ENCODE data around the gene AURKAIP1. TPM values are rescaled to one million over a fixed set of nuclear protein-coding genes. Genes with fewer than 3 reads are reported as not detected.

Gene AURKAIP1
- total and polyA plus RNA-seq, 2 of the 13 experiments (the other 11 are each of a cell fraction or from before 2014, with no cell fraction given) = 69.5 to 175 TPM

DNA sequence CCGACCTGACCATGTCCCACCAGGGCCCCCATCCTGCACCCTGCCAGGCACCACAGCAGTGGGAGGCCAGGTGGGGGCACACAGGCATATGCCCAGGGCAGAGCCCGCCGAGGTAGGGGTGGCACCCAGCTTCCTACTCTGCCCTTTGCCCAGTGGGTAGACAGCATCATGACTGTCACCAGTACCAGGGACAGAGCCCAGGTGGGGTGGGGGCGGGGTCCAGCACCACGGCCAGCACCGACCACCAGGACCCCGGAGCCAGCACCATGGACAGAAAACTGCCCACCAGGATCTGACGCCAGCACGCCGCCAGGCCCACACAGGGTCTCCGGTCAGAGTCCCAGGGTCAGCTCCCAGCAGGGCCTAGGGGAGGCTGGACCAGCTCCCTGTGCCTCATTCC, 40.2 kb downstream of the AURKAIP1 start (continued):
- TF ChIP-seq, protein P1, sequence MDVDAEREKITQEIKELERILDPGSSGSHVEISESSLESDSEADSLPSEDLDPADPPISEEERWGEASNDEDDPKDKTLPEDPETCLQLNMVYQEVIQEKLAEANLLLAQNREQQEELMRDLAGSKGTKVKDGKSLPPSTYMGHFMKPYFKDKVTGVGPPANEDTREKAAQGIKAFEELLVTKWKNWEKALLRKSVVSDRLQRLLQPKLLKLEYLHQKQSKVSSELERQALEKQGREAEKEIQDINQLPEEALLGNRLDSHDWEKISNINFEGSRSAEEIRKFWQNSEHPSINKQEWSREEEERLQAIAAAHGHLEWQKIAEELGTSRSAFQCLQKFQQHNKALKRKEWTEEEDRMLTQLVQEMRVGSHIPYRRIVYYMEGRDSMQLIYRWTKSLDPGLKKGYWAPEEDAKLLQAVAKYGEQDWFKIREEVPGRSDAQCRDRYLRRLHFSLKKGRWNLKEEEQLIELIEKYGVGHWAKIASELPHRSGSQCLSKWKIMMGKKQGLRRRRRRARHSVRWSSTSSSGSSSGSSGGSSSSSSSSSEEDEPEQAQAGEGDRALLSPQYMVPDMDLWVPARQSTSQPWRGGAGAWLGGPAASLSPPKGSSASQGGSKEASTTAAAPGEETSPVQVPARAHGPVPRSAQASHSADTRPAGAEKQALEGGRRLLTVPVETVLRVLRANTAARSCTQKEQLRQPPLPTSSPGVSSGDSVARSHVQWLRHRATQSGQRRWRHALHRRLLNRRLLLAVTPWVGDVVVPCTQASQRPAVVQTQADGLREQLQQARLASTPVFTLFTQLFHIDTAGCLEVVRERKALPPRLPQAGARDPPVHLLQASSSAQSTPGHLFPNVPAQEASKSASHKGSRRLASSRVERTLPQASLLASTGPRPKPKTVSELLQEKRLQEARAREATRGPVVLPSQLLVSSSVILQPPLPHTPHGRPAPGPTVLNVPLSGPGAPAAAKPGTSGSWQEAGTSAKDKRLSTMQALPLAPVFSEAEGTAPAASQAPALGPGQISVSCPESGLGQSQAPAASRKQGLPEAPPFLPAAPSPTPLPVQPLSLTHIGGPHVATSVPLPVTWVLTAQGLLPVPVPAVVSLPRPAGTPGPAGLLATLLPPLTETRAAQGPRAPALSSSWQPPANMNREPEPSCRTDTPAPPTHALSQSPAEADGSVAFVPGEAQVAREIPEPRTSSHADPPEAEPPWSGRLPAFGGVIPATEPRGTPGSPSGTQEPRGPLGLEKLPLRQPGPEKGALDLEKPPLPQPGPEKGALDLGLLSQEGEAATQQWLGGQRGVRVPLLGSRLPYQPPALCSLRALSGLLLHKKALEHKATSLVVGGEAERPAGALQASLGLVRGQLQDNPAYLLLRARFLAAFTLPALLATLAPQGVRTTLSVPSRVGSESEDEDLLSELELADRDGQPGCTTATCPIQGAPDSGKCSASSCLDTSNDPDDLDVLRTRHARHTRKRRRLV (CRISPR knock-in tag; IDR thresholded peaks at IDR 0.05) = no peak

DNA sequence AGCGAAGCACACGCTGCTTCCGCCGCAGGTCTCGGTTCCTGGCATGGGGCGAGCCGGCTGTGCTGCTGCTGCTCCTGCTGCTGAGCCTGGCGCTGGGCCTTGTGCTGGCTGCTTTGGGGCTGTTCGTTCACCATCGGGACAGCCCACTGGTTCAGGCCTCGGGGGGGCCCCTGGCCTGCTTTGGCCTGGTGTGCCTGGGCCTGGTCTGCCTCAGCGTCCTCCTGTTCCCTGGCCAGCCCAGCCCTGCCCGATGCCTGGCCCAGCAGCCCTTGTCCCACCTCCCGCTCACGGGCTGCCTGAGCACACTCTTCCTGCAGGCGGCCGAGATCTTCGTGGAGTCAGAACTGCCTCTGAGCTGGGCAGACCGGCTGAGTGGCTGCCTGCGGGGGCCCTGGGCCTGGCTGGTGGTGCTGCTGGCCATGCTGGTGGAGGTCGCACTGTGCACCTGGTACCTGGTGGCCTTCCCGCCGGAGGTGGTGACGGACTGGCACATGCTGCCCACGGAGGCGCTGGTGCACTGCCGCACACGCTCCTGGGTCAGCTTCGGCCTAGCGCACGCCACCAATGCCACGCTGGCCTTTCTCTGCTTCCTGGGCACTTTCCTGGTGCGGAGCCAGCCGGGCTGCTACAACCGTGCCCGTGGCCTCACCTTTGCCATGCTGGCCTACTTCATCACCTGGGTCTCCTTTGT, 41.3 kb downstream of the AURKAIP1 start:
- Histone ChIP-seq H3K4me2 (ENCODE audit: low read depth, low read length) (no peak overlapping the region), H3K9me3 (ENCODE audit: low read length) (no peaks in the 10 kb centered on the region), H3K36me3 (replicated peaks in 1 of 2; ENCODE audit: control insufficient read depth in 1 of 2, insufficient read depth in 2 of 2, low read length in 2 of 2) (peaks cover 4 to 5% of the 10 kb centered on the region in 2 experiments; a peak in 3 of 5 replicates), H3K27me3 (ENCODE audit: control insufficient read depth in 1 of 2, insufficient read depth in 2 of 2, low read length in 2 of 2) (0 out of 5 replicates have a peak, but pooled peaks cover 0 to 4% of the 10 kb centered on the region in 2 experiments), H3K4me1 (ENCODE audit: insufficient read depth, low read length) (peaks cover 24% of the 10 kb centered on the region), H3K4me3 (replicated peaks in 1 of 3; ENCODE audit: insufficient read depth in 1 of 3, low read depth in 2 of 3, low read length in 3 of 3) (no peak overlapping the region), H3K27ac (ENCODE audit: extremely low read length, insufficient read depth, low read length) (no peak overlapping the region), H4K20me1 (ENCODE audit: insufficient read depth, low read length) (peaks cover 7% of the 10 kb centered on the region; the same call in 1 of the 2 replicates), H3K9ac (ENCODE audit: insufficient read depth, low read depth, low read length) (no peak overlapping the region), H3K79me2 (ENCODE audit: insufficient read depth, low read length) (no peaks in the 10 kb centered on the region), H2AFZ (ENCODE audit: low read length) (no peak overlapping the region)
- 91% methylated on average over 14 of the region's 36 CpGs for WGBS (ENCODE audit: low lambda C conversion rate)
- intact Hi-C loops (cut with micrococcal nuclease; ENCODE audit: unreplicated experiment) (no loop called here), in situ Hi-C loops (cut with HindIII; ENCODE audit: extremely low pct_ligation_motif_present, low pct_unique_long_range_greater_than_20kb) (no loop called here)
- CTCF ChIA-PET (ENCODE audit: low intra/inter-chr PET ratio, low total read pairs) = no interaction called here
- ATAC-seq = 0 out of 3 replicates have a peak, but pooled peaks have one; percentile 0
- FAIRE-seq = no peak
- DNase-seq (ENCODE audit: low spot score) = no peak
- POLR2A ChIA-PET = interaction anchor here (1.0 to 3.9 kb wide), 2 partner anchors 14 to 42 kb away, joined by 3 to 12 read pairs; partner anchors contain the start of genes AURKAIP1 and DVL1
- BruUV-seq (replicated peaks) = no TSS peak
- no peak for TF ChIP-seq TCF12 (IDR thresholded peaks at IDR 0.05)
- no peak for TF ChIP-seq TCF12 (CRISPR knock-in tag; IDR thresholded peaks at IDR 0.05)
- TF ChIP-seq, protein P2, sequence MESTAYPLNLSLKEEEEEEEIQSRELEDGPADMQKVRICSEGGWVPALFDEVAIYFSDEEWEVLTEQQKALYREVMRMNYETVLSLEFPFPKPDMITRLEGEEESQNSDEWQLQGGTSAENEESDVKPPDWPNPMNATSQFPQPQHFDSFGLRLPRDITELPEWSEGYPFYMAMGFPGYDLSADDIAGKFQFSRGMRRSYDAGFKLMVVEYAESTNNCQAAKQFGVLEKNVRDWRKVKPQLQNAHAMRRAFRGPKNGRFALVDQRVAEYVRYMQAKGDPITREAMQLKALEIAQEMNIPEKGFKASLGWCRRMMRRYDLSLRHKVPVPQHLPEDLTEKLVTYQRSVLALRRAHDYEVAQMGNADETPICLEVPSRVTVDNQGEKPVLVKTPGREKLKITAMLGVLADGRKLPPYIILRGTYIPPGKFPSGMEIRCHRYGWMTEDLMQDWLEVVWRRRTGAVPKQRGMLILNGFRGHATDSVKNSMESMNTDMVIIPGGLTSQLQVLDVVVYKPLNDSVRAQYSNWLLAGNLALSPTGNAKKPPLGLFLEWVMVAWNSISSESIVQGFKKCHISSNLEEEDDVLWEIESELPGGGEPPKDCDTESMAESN (CRISPR knock-in tag; conservative IDR thresholded peaks at IDR 0.05) = no peak
- peak; percentile 45 for TF ChIP-seq TAF15 (IDR thresholded peaks at IDR 0.05; ENCODE audit: low read depth, low read length, poor library complexity, severe bottlenecking)
- TF ChIP-seq, protein P3, sequence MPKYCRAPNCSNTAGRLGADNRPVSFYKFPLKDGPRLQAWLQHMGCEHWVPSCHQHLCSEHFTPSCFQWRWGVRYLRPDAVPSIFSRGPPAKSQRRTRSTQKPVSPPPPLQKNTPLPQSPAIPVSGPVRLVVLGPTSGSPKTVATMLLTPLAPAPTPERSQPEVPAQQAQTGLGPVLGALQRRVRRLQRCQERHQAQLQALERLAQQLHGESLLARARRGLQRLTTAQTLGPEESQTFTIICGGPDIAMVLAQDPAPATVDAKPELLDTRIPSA (CRISPR knock-in tag; IDR thresholded peaks at IDR 0.05; ENCODE audit: borderline replicate concordance) = no peak
- TF ChIP-seq MATR3 (CRISPR knock-in tag; IDR thresholded peaks at IDR 0.05) = no peak
- TF ChIP-seq HNRNPK (IDR thresholded peaks at IDR 0.05; ENCODE audit: low read depth, low read length, poor library complexity, severe bottlenecking) = no peak
- TF ChIP-seq, protein P4, sequence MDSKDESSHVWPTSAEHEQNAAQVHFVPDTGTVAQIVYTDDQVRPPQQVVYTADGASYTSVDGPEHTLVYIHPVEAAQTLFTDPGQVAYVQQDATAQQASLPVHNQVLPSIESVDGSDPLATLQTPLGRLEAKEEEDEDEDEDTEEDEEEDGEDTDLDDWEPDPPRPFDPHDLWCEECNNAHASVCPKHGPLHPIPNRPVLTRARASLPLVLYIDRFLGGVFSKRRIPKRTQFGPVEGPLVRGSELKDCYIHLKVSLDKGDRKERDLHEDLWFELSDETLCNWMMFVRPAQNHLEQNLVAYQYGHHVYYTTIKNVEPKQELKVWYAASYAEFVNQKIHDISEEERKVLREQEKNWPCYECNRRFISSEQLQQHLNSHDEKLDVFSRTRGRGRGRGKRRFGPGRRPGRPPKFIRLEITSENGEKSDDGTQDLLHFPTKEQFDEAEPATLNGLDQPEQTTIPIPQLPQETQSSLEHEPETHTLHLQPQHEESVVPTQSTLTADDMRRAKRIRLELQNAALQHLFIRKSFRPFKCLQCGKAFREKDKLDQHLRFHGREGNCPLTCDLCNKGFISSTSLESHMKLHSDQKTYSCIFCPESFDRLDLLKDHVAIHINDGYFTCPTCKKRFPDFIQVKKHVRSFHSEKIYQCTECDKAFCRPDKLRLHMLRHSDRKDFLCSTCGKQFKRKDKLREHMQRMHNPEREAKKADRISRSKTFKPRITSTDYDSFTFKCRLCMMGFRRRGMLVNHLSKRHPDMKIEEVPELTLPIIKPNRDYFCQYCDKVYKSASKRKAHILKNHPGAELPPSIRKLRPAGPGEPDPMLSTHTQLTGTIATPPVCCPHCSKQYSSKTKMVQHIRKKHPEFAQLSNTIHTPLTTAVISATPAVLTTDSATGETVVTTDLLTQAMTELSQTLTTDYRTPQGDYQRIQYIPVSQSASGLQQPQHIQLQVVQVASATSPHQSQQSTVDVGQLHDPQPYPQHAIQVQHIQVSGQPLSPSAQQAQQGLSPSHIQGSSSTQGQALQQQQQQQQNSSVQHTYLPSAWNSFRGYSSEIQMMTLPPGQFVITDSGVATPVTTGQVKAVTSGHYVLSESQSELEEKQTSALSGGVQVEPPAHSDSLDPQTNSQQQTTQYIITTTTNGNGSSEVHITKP (CRISPR knock-in tag; IDR thresholded peaks at IDR 0.05; ENCODE audit: low read depth) = no peak
